Transverse colon (tissue), 4 donors: ENCODE data around the gene SASH1. TPM values are rescaled to one million over a fixed set of nuclear protein-coding genes. Genes with fewer than 3 reads are reported as not detected.

ENCODE experiments used
- DNase-seq: peaks from one replicate; pipeline ENCODE4 v3.0.0-alpha.2; 2019
- H3K27ac ChIP-seq, 4 donors: fragments of 200-600 bp; sonication (generic); 2 replicates each; pipeline ENCODE4 v1.5.1; 2016 to 2018; ENCODE audit warnings: inconsistent platforms in 4 of 4
- H3K27me3 ChIP-seq: fragments of 200-600 bp; sonication (generic); 2 replicates; pipeline ENCODE4 v1.5.1; 2017; ENCODE audit warnings: inconsistent platforms
- H3K36me3 ChIP-seq, 4 donors: fragments of 200-600 bp; sonication (generic); 2 replicates each; pipeline ENCODE4 v1.5.1; 2017 to 2019; ENCODE audit warnings: inconsistent platforms in 4 of 4
- H3K4me1 ChIP-seq, 4 donors: fragments of 200-600 bp; sonication (generic); 2 replicates each; pipeline ENCODE4 v1.5.1; 2017 to 2020; ENCODE audit warnings: inconsistent platforms in 4 of 4
- H3K4me3 ChIP-seq, 4 donors: fragments of 200-600 bp; sonication (generic); 1 replicate in 1 of 4; 2 replicates in 3 of 4; pipeline versions ENCODE4 v1.5.1 to v1.6.1; 2017 to 2019; ENCODE audit warnings: inconsistent platforms in 4 of 4
- H3K9me3 ChIP-seq, 2 donors: fragments of 200-600 bp; sonication (generic); 2 replicates each; pipeline ENCODE4 v1.5.1; 2017 to 2019; ENCODE audit warnings: inconsistent platforms in 2 of 2
- CTCF ChIP-seq, 5 experiments: fragments of 200-600 bp in 3 of 5; fragments of 450-650 bp in 2 of 5; sonication (generic) in 3 of 5; IDR thresholded peaks; 1 replicate in 2 of 5; 2 replicates in 3 of 5; pipeline ENCODE4 v1.5.1; 2016 to 2017; ENCODE audit warnings: antibody characterized with exemption in 5 of 5, inconsistent platforms in 3 of 5, mild to moderate bottlenecking in 2 of 5, moderate library complexity in 1 of 5
- EP300 ChIP-seq: sonication (generic); formaldehyde crosslinking; IDR thresholded peaks from one replicate; pipeline ENCODE4 v1.6.1; 2017; ENCODE audit warnings: antibody characterized with exemption, low read depth
- POLR2A ChIP-seq: fragments of 450-650 bp; IDR thresholded peaks from one replicate; pipeline ENCODE4 v1.6.1; 2016; ENCODE audit warnings: antibody characterized with exemption, mild to moderate bottlenecking, moderate library complexity
- POLR2AphosphoS5 ChIP-seq, 3 donors: sonication (generic); formaldehyde crosslinking; IDR thresholded peaks; one replicate each; pipeline ENCODE4 v1.6.1; 2016; ENCODE audit warnings: antibody characterized with exemption in 3 of 3
- WGBS, 2 donors: methylation state at CpG; one replicate each; pipeline ENCODE4 v1.1.5; 2018; ENCODE audit warnings: low coverage in 1 of 2; 5-methylcytosine and 5-hydroxymethylcytosine counted together
- in situ Hi-C, 4 donors: fragments of 200-750 bp; cut with MboI; loops; one replicate each; pipeline versions ENCODE4 v1.15.0 to v1.15.1; 2017; ENCODE audit warnings: low sequenced_read_pairs in 3 of 4, low pct_ligation_motif_present in 1 of 4, low pct_unique_long_range_greater_than_20kb in 1 of 4
- intact Hi-C: fragments of 100-400 bp; cut with DNase I; formaldehyde crosslinking; loops from one replicate; pipeline ENCODE4 v1.15.1; 2023; ENCODE audit warnings: low total_unique reads
- total RNA-seq, 4 donors: library from RNA; depleted of rRNA; stranded (reverse); fragments of >200 nt; gene quantifications; one replicate each; pipeline ENCODE4 v1.1.0, GENCODE V29; 2016

SASH1 gene
- total RNA-seq, 4 donors from 2014 or later, result 16.5 to 71.6 (median 28.7) TPM

GRCh38 chr6:148316308-148316707 is 26.3 kb upstream of the SASH1 start:
- Histone ChIP-seq H3K27me3 (no peaks in the 10 kb centered on the region), H3K9me3 (no peaks in the 10 kb centered on the region), H3K27ac (no peak overlapping the region), H3K36me3 (no peaks in the 10 kb centered on the region), H3K4me1 (peaks cover 0 to 4% (median 0%) of the 10 kb centered on the region in 4 donors), H3K4me3 (no peak overlapping the region)
- intact Hi-C loops, result no loop called here
- WGBS, 2 donors, result 73 to 82% methylated on average over 4 to 5 of the region's 5 CpGs
- in situ Hi-C loops, result no loop called here
- TF ChIP-seq POLR2AphosphoS5 (IDR thresholded peaks at IDR 0.05), result no peak
- TF ChIP-seq POLR2A, result no peak
- no peak for TF ChIP-seq EP300
- no peak for TF ChIP-seq CTCF (IDR thresholded peaks at IDR 0.05)
- DNase-seq, result no peak

- Histone ChIP-seq H3K4me1 (peaks cover 0 to 4% (median 0%) of the 10 kb centered on the region in 4 donors), H3K27ac (no peak overlapping the region), H3K27me3 (no peaks in the 10 kb centered on the region), H3K36me3 (no peaks in the 10 kb centered on the region), H3K9me3 (no peaks in the 10 kb centered on the region), H3K4me3 (no peak overlapping the region)
- intact Hi-C loops, result no loop called here
- no peak for DNase-seq
- TF ChIP-seq CTCF (IDR thresholded peaks at IDR 0.05) (no peak), POLR2A (no peak), EP300 (no peak), POLR2AphosphoS5 (IDR thresholded peaks at IDR 0.05) (no peak)
- in situ Hi-C loops, result no loop called here
- 60 to 100% methylated on average over 1 of the region's 1 CpG for WGBS, 2 donors
These were observed 25.6 kb upstream of the SASH1 start for GRCh38 chr6:148317051-148317450.

GRCh38 chr6:148317739-148318138 is 24.9 kb upstream of the SASH1 start:
- H3K27ac ChIP-seq, result no peak overlapping the region
- H3K27me3 ChIP-seq, result no peaks in the 10 kb centered on the region
- H3K4me3 ChIP-seq, result no peak overlapping the region
- in situ Hi-C loops (no loop called here), intact Hi-C loops (no loop called here)
- no peaks in the 10 kb centered on the region for H3K36me3 ChIP-seq
- H3K9me3 ChIP-seq, result no peaks in the 10 kb centered on the region
- TF ChIP-seq EP300, result no peak
- H3K4me1 ChIP-seq, result no peaks in the 10 kb centered on the region
- no peak for DNase-seq
- 57 to 66% methylated on average over 2 of the region's 2 CpGs for WGBS, 2 donors

GRCh38 chr6:148322704-148323103 is 19.9 kb upstream of the SASH1 start:
- Histone ChIP-seq H3K27ac (no peak overlapping the region), H3K36me3 (no peaks in the 10 kb centered on the region), H3K9me3 (no peaks in the 10 kb centered on the region), H3K27me3 (no peaks in the 10 kb centered on the region), H3K4me3 (no peak overlapping the region), H3K4me1 (no peaks in the 10 kb centered on the region)
- in situ Hi-C loops, result no loop called here
- TF ChIP-seq POLR2A (no peak), CTCF (IDR thresholded peaks at IDR 0.05) (no peak), POLR2AphosphoS5 (IDR thresholded peaks at IDR 0.05) (no peak), EP300 (no peak)
- intact Hi-C loops, result no loop called here
- no peak for DNase-seq
- 88 to 93% methylated on average over 1 to 3 of the region's 3 CpGs for WGBS, 2 donors

- no peak overlapping the region for H3K27ac ChIP-seq
- 66 to 71% methylated on average over 1 to 2 of the region's 2 CpGs for WGBS, 2 donors
- H3K9me3 ChIP-seq, result no peaks in the 10 kb centered on the region
- in situ Hi-C loops, result no loop called here
- DNase-seq, result no peak
- no peak for TF ChIP-seq POLR2AphosphoS5 (IDR thresholded peaks at IDR 0.05)
- TF ChIP-seq CTCF (IDR thresholded peaks at IDR 0.05), result no peak
- TF ChIP-seq POLR2A, result no peak
- no peak for TF ChIP-seq EP300
- intact Hi-C loops, result no loop called here
- no peaks in the 10 kb centered on the region for H3K36me3 ChIP-seq
- H3K27me3 ChIP-seq, result no peaks in the 10 kb centered on the region
- H3K4me3 ChIP-seq, result no peak overlapping the region
- H3K4me1 ChIP-seq, result no peaks in the 10 kb centered on the region
These were observed 19.3 kb upstream of the SASH1 start for GRCh38 chr6:148323344-148323743.
